ENCODE results near the gene GPR156.

- TF ChIP-seq RAD21 (IDR thresholded peaks at IDR 0.05; ENCODE audit: low read length) (no peak), CTCF (conservative IDR thresholded peaks at IDR 0.05; ENCODE audit: low read depth, low read length) (no peak), MAFK (IDR thresholded peaks at IDR 0.05; ENCODE audit: low read depth, low read length) (no peak), NFE2L2 (IDR thresholded peaks at IDR 0.05; ENCODE audit: low read depth, low read length) (no peak), POLR2A (IDR thresholded peaks at IDR 0.05; ENCODE audit: low read depth, low read length) (no peak), MAZ (IDR thresholded peaks at IDR 0.05; ENCODE audit: borderline replicate concordance, low read depth, low read length) (no peak), CEBPB (IDR thresholded peaks at IDR 0.05; ENCODE audit: low read depth, low read length) (no peak), ELK1 (IDR thresholded peaks at IDR 0.05; ENCODE audit: borderline replicate concordance, low read depth, low read length) (no peak)
Observed at GRCh38 chr3:120299403-120299802, 14.4 kb upstream of the GPR156 start.
